NCI-H524 (cell line): ENCODE results near the gene ZNF398.

Source experiments
- DNase-seq, 2 experiments: peaks; one replicate each; lab custom pipeline; 2025; lab: John Stamatoyannopoulos, UW

ZNF398 gene

GRCh38 chr7:149196151-149196704 lies 49.0 kb downstream of the ZNF398 start:
- peak in 1 of 2 experiments; percentile 24 for DNase-seq

DNA sequence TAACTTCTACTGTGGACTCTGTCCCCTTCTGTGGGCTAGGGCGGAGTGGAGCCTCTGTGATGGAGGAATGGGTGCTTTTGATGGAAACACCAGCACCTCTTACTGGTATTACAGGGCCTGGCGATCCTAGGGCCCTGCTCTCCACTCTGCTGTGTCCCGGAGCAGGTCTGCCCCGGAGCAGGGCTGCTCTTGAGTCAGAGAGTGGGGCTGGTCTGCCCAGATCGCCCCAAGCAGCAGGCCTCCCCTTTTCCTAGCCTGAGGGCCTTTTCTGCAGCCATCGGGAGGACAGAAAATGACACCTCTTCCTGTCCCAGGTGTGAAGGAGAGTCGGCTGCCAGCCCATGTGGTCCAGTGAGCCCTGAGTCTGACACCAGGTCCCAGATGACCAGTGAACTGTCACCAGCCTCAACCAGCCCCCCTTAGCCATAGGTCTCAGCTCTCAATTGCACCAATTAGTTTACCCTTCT lies 49.5 kb downstream of the ZNF398 start:
- no peak for DNase-seq

GRCh38 chr7:149197675-149198074 lies 50.4 kb downstream of the ZNF398 start:
- DNase-seq: no peak

- no peak for DNase-seq
Measured at GRCh38 chr7:149198161-149198816, 51.0 kb downstream of the ZNF398 start.

DNA sequence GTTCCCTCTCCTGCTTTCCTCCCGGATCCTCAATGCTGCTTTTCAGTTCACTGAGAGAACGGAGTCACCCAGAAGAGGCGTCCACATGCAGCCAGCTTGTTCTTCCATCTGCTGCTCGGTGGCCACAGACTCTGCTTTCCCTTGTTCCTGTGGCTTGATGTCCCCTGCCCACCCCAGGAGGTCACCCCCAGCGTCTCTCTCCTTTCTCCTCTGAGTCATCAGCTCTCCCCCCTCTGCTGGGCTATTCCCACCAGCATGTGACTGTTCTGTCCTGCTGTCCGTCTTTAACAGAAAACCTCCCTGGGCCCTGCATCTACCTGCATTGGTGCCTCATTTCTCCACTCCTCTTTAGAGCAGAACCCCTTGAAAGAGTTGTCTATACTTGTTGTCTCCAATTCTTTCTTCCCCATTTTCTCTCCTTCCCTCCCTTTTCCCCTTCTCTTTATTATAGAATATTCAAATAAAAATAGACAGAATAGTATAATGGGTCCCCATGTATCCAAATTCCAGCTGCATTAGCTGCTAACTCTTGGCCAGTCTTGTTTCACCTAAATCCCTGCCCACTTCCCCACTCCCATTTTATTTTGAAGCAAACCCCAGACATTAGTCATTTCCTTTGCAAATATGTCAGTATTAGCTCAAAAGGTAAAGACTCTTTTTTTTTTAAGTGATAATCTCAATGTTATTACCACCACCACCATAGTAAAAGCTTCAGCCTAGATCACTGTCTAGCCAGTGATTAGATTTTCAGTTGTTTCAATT lies 52.2 kb downstream of the ZNF398 start:
- DNase-seq: no peak

GRCh38 chr7:149202831-149203231 lies 55.6 kb downstream of the ZNF398 start:
- no peak for DNase-seq

GRCh38 chr7:149205690-149206381 lies 58.6 kb downstream of the ZNF398 start:
- no peak for DNase-seq

DNA sequence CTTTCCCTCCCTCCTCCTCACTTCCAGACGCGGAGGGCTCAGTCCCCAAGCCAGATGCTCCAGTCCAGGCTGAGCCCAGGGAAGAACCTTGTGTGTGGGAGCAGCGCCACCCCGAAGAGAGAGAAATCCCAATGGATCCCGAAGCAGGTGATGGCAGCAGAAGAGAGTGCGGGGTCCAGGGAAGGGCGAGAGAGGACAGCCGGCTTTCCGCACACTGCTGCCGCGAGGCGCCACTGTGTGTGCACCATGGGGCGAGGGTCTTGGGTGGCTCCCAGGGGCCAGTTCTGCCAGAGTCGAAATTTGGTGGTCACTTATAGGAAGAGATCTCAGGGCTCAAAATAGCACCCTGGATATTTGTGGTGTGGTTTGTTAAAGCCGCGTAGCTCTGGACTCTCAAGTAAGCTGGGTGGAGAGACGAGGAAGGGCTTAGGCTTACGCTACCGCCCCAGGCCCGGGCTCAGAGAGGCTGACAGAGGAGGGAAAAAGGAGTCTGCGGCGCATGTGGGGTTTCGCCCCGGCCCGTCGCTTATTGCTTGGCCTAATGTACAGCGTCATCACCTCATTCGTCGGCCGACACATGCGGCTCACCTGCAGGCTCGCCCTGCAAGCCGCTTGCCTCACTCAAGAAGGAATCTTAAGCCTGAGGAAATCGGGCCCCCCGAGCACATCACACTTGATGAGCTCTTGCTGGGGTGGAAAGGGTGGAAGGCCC lies 60.2 kb downstream of the ZNF398 start:
- DNase-seq: no peak

- DNase-seq: peak; percentile 6 to 43
Measured at GRCh38 chr7:149209518-149210269, 62.4 kb downstream of the ZNF398 start.

- DNase-seq: no peak
Measured at GRCh38 chr7:149210551-149210950, 63.3 kb downstream of the ZNF398 start.

DNA sequence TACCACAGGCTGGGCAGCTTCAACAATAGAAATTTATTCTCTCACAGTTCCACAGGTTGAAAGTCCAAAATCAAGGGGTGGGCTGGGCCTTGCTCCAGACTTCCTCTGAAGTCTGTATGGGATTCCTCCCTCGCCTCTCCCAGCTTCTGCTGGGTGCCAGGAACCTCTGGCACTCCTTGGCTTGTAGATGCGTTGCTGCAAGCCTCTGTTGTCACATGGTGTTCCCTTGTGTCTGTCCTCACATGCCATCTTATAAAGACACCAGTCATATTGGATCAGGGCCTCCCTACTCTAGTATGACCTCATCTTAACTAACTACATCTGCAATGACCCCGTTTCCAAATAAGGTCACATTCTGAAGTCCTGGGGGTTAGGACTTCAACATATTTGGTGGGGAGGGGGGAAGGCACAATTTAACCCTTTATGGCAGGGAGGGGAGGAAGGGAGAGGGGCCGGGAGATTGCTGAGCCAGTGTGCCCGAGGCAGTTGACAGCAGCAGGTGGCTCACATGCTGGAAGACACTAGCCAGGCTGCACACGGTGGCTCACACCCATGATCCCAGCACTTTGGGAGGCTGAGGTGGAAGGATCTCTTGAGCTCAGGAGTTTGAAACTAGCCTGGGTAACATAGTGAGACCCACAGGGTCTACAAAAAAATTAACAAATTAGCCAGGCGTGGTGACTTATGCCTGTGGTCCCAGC lies 66.9 kb downstream of the ZNF398 start:
- DNase-seq: no peak

- DNase-seq: no peak
Measured at GRCh38 chr7:149216402-149216801, 69.1 kb downstream of the ZNF398 start.

- DNase-seq: no peak
Measured at GRCh38 chr7:149217570-149217969, 70.3 kb downstream of the ZNF398 start.

DNA sequence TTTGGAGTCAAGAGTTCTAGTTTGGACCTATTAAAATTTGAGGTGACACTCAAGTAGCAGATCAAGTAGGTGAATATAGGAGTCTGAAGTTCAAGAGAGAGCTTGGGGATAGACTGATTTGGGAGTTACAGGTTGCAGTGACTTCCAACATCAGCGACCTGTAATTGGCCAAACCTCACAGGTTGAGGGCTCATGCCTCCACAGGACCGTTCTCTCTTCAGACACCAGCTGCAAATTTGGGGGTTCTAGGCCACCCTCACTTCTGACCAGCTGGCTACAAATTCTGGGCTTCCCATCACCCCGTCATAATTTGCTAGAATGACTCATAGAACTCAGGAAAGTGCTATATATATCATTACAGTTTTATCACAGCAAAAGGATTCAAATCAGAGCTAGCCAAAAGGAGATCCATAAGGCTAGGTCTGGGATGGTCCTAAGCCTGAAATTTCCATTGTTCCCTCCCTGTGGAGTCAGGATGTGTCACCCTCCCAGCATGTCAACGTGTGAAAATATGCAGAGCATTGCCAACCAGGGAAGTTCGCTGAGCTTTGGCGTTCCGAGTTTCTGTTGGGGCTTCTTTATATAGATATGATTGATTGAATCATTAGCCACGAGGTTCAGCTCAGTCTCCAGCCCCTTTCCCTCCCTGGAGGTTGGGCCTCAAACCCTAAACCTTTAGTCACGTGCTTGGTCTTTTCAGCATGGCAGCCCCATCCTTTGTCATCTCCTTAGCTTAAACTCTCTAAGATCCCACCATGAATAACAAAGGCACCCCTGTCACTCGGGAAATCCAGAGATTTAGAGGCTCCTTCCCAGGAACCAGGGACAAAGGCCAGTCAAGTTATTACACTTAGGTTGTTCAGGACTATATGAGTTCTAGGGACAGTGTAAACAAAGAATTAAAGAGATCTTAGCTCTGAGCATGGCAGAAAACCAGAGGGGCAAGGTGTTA lies 71.5 kb downstream of the ZNF398 start:
- no peak for DNase-seq

DNA sequence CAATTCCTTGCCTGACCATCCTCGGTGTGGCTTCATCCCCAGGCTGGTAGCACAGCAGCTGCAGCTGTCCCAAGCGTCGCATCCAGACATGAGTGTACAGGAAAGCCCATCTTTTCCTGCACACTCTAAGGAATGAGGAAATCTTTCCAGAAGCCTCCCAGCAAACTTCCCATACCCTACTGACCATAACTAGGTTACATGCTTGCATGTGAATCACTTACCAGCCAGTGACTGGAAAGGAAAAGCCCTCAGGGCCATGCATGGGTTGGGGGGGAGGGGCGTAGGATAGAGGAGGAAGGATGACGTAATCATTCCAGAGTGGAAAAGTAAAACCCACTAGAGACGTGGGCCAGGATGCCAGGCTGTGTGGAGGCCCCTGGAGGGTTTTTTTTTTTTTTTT lies 73.3 kb downstream of the ZNF398 start:
- DNase-seq: no peak

DNA sequence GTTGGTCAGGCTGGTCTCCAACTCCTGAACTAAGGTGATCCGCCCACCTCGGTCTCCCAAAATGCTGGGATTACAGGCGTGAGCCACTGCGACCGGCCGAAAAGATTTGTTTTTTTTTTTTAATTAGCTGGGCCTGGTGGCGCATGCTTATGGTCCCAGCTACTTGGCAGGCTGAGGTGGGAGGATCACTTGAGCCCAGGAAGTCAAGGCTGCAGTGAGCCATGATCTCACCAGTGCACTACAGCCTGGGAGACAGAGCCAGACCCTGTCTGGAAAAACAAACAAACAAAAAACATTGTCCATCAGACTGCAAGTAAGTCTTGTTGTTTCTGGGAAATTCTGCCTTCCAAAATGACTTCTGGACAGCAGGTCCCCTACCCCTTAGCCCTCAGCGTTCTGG lies 75.9 kb downstream of the ZNF398 start:
- no peak for DNase-seq

DNA sequence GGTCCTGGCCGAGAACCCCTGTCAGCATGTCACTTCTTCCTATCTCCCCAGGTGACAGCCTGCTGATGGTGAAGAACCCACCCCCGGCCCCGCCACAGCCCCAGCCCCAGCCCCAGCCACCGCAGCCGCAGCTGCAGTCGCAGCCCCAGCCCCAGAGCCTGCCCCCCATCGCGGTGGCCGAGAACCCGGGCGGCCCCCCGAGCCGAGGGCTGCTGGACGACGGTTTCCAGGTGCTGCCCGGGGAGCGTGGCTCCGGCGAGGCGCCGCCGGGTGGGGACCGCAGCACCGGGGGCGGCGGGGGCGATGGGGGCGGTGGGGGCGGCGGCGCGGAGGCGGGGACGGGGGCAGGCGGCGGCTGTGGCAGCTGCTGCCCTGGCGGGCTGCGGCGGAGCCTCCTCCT lies 76.5 kb downstream of the ZNF398 start:
- no peak for DNase-seq

GRCh38 chr7:149224352-149224751 lies 77.1 kb downstream of the ZNF398 start:
- DNase-seq: no peak

- no peak for DNase-seq
Measured at GRCh38 chr7:149225106-149225505, 77.9 kb downstream of the ZNF398 start.
